Right lobe of liver (tissue), 6 donors: ENCODE data around the gene ITGAE. TPM values are rescaled to one million over a fixed set of nuclear protein-coding genes. Genes with fewer than 3 reads are reported as not detected.
A peak's percentile ranks its signal among the peaks of the same experiment; 100 is the strongest.

ENCODE experiments used
- ATAC-seq, 4 donors: fragments of 200-7000 bp; cut with Tn5 transposase; one replicate each; pipeline ENCODE4 v1.9.1; 2020; ENCODE audit warnings: mild to moderate bottlenecking in 4 of 4, moderate library complexity in 4 of 4
- DNase-seq, 3 donors: peaks; one replicate each; pipeline ENCODE4 v3.0.0-alpha.2; 2020
- H3K27ac ChIP-seq, 3 donors: fragments of 200-600 bp; one replicate each; pipeline ENCODE4 v1.8.0; 2022
- H3K27me3 ChIP-seq, 2 donors: fragments of 200-600 bp; one replicate each; pipeline ENCODE4 v1.8.0; 2022
- H3K36me3 ChIP-seq, 4 donors: fragments of 200-600 bp; sonication (generic) in 1 of 4; one replicate each; pipeline versions ENCODE4 v1.5.1 to v1.8.0; 2017 to 2022; ENCODE audit warnings: control low read depth in 1 of 4
- H3K4me1 ChIP-seq, 4 donors: fragments of 200-600 bp; sonication (generic) in 1 of 4; one replicate each; pipeline versions ENCODE4 v1.5.1 to v1.8.0; 2017 to 2022; ENCODE audit warnings: control low read depth in 1 of 4
- H3K4me3 ChIP-seq, 3 donors: fragments of 200-600 bp; one replicate each; pipeline ENCODE4 v1.8.0; 2022
- H3K9me3 ChIP-seq, 4 donors: fragments of 200-600 bp; sonication (generic) in 1 of 4; one replicate each; pipeline versions ENCODE4 v1.5.1 to v1.8.0; 2017 to 2022; ENCODE audit warnings: control low read depth in 1 of 4
- CTCF ChIP-seq, 4 donors: fragments of 200-600 bp in 3 of 4; fragments of 450-650 bp in 1 of 4; IDR thresholded peaks; one replicate each; pipeline versions ENCODE4 v1.5.1 to v1.8.0; 2016 to 2022; ENCODE audit warnings: antibody characterized with exemption in 4 of 4, mild to moderate bottlenecking in 2 of 4
- POLR2A ChIP-seq: fragments of 450-650 bp; IDR thresholded peaks from one replicate; pipeline ENCODE4 v1.6.1; 2017; ENCODE audit warnings: antibody characterized with exemption, mild to moderate bottlenecking
- WGBS: methylation state at CpG from one replicate; pipeline ENCODE4 v1.1.6; 2018; ENCODE audit warnings: low coverage, low lambda C conversion rate; ENCODE audit not compliant: insufficient coverage; ENCODE audit errors: missing lambda C conversion rate; 5-methylcytosine and 5-hydroxymethylcytosine counted together
- intact Hi-C, 2 donors: fragments of 100-400 bp; cut with DNase I; formaldehyde crosslinking; loops; one replicate each; pipeline versions ENCODE4 v1.11.2 to v1.14.1; 2022
- total RNA-seq, 6 experiments: library from RNA; depleted of rRNA in 2 of 6; stranded (reverse); fragments of >200 nt in 2 of 6; fragmentation: NEBNext Ultra II Directional in 3 of 6; extraction: Animal tissue kit (Norgen Biotek cat#: 25700) in 3 of 6; gene quantifications; one replicate each; pipeline versions ENCODE4 v1.1.0 to v1.2.4, GENCODE V29; 2016 to 2023
- donor health status: DM: no; HTN: yes; CAD: no.
- donor health status: DM: no; HTN: no; CAD: no.
- donor health status: DM: no; HTN: no; CAD: no.
- donor health status: DM: no; HTN: yes; CAD: no.
- donor health status: DM: no; HTN: yes; CAD: no.

Gene ITGAE
- total RNA-seq, 6 experiments from 2014 or later = 5.4 to 7.7 (median 5.8) TPM

GRCh38 chr17:3773966-3774365 lies 27.0 kb downstream of the ITGAE start:
- Histone ChIP-seq H3K27me3 (no peaks in the 10 kb centered on the region), H3K4me1 (no peaks in the 10 kb centered on the region), H3K4me3 (no peak overlapping the region), H3K9me3 (no peaks in the 10 kb centered on the region), H3K27ac (no peak overlapping the region), H3K36me3 (no peaks in the 10 kb centered on the region)
- intact Hi-C loops = no loop called here
- no peak for TF ChIP-seq CTCF (IDR thresholded peaks at IDR 0.05)
- TF ChIP-seq POLR2A = no peak
- no peak for ATAC-seq
- peak in 1 of 3 donors; percentile 17 for DNase-seq
- 100% methylated on average over 1 of the region's 3 CpGs for WGBS

GRCh38 chr17:3773511-3773910 lies 27.5 kb downstream of the ITGAE start:
- no peaks in the 10 kb centered on the region for H3K36me3 ChIP-seq
- ATAC-seq (no peak), DNase-seq (no peak)
- H3K27ac ChIP-seq = no peak overlapping the region
- H3K4me3 ChIP-seq = no peak overlapping the region
- 60% methylated on average over 4 of the region's 5 CpGs for WGBS
- no peaks in the 10 kb centered on the region for H3K27me3 ChIP-seq
- intact Hi-C loops = no loop called here
- no peaks in the 10 kb centered on the region for H3K4me1 ChIP-seq
- no peaks in the 10 kb centered on the region for H3K9me3 ChIP-seq
- no peak for TF ChIP-seq POLR2A

- intact Hi-C loops = no loop called here
- H3K9me3 ChIP-seq = no peaks in the 10 kb centered on the region
- H3K4me1 ChIP-seq = no peaks in the 10 kb centered on the region
- no peaks in the 10 kb centered on the region for H3K27me3 ChIP-seq
- DNase-seq (peak in 1 of 3 donors; percentile 28), ATAC-seq (no peak)
- no peak overlapping the region for H3K27ac ChIP-seq
- TF ChIP-seq CTCF (IDR thresholded peaks at IDR 0.05) = no peak
- no peak for TF ChIP-seq POLR2A
- H3K36me3 ChIP-seq = no peaks in the 10 kb centered on the region
- H3K4me3 ChIP-seq = no peak overlapping the region
- WGBS = 91% methylated on average over 6 of the region's 12 CpGs
Measured at GRCh38 chr17:3772764-3773163, 28.2 kb downstream of the ITGAE start.

GRCh38 chr17:3771140-3771539 lies 29.8 kb downstream of the ITGAE start:
- intact Hi-C loops = no loop called here
- Histone ChIP-seq H3K36me3 (no peaks in the 10 kb centered on the region), H3K4me1 (no peaks in the 10 kb centered on the region), H3K27ac (no peak overlapping the region), H3K27me3 (no peaks in the 10 kb centered on the region), H3K9me3 (no peaks in the 10 kb centered on the region), H3K4me3 (no peak overlapping the region)
- no peak for TF ChIP-seq CTCF (IDR thresholded peaks at IDR 0.05)
- no peak for TF ChIP-seq POLR2A
- ATAC-seq = no peak
- WGBS = 64% methylated on average over 10 of the region's 16 CpGs
- DNase-seq = no peak

- intact Hi-C loops = no loop called here
- Histone ChIP-seq H3K36me3 (no peaks in the 10 kb centered on the region), H3K27me3 (no peaks in the 10 kb centered on the region), H3K4me3 (no peak overlapping the region), H3K9me3 (no peaks in the 10 kb centered on the region), H3K4me1 (no peaks in the 10 kb centered on the region), H3K27ac (no peak overlapping the region)
- peak; percentile 16 to 46 (median 33) for ATAC-seq
- no peak for TF ChIP-seq CTCF (IDR thresholded peaks at IDR 0.05)
- no peak for TF ChIP-seq POLR2A
- no peak for DNase-seq
- 81% methylated on average over 3 of the region's 8 CpGs for WGBS
Measured at GRCh38 chr17:3770466-3770865, 30.5 kb downstream of the ITGAE start.
